NCI-H526 treated with DMSO at 0.1 percent for 48 hours (cell line): ENCODE data around the gene SDC1.

Experiments
- DNase-seq: peaks from one replicate; lab custom pipeline; 2025; lab: John Stamatoyannopoulos, UW

Gene SDC1

GRCh38 chr2:20227894-20228505, 3.1 kb upstream of the SDC1 start:
- DNase-seq, result no peak

- DNase-seq, result no peak
Observed at GRCh38 chr2:20226152-20226545, 1.2 kb upstream of the SDC1 start.

GRCh38 chr2:20225294-20226151, 593 bp upstream of the SDC1 start:
- peak; percentile 58 for DNase-seq

- no peak for DNase-seq
Observed at GRCh38 chr2:20224164-20224715, 690 bp downstream of the SDC1 start.

- peak; percentile 69 for DNase-seq
Observed at GRCh38 chr2:20223407-20224163, 1.3 kb downstream of the SDC1 start.

- peak; percentile 69 for DNase-seq
Observed at GRCh38 chr2:20222769-20223406, 2.0 kb downstream of the SDC1 start.

GRCh38 chr2:20222014-20222768, 2.7 kb downstream of the SDC1 start:
- no peak for DNase-seq

GRCh38 chr2:20221555-20221973, 3.4 kb downstream of the SDC1 start:
- DNase-seq, result no peak

GRCh38 chr2:20220806-20221554, 4.0 kb downstream of the SDC1 start:
- no peak for DNase-seq

- DNase-seq, result no peak
Observed at GRCh38 chr2:20219763-20220380, 5.1 kb downstream of the SDC1 start.

GRCh38 chr2:20218331-20219320, 6.3 kb downstream of the SDC1 start:
- no peak for DNase-seq

- no peak for DNase-seq
Observed at GRCh38 chr2:20217041-20217970, 7.6 kb downstream of the SDC1 start.

GRCh38 chr2:20216130-20217025, 8.6 kb downstream of the SDC1 start:
- DNase-seq, result no peak

GRCh38 chr2:20215183-20216040, 9.5 kb downstream of the SDC1 start:
- DNase-seq, result no peak

GRCh38 chr2:20214566-20215182, 10.3 kb downstream of the SDC1 start:
- no peak for DNase-seq
